ENCODE measurements around the gene OCLN.

The OCLN gene

GRCh38 chr5:69516769-69517168 is 24.2 kb downstream of the OCLN start:
- in situ Hi-C loops (cut with MboI; ENCODE audit: low pct_unique_long_range_greater_than_20kb, low sequenced_read_pairs, unreplicated experiment) = no loop called here
- no peak for TF ChIP-seq CTCF (IDR thresholded peaks at IDR 0.05; ENCODE audit: extremely low read depth, insufficient read depth, missing control alignments)
- DNase-seq (ENCODE audit: low spot score) = no peak

- no peak for TF ChIP-seq CTCF (IDR thresholded peaks at IDR 0.05; ENCODE audit: extremely low read depth, insufficient read depth, missing control alignments)
- DNase-seq (ENCODE audit: low spot score) = no peak
- in situ Hi-C loops (cut with MboI; ENCODE audit: low pct_unique_long_range_greater_than_20kb, low sequenced_read_pairs, unreplicated experiment) = no loop called here
Measured at GRCh38 chr5:69517763-69518212, 25.2 kb downstream of the OCLN start.

DNA sequence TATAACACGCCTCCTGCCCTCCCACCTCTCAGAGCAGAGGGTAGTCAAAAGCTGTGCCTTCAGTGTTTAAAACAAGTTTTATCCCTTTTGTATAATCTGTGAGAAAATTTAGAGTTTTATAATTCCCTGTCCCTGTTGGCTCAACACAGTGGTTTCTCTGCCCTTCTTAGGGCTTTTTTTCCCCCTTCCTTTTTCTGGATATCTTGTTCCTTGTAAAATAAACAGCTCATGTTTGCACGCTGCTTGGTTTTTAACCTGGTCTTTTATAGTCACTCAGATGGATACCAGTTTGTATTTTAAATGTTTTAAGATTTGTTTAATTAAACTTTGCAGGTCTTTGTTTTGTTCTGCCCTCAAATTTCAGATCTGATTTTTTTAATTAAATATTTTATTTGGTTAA is 26.7 kb downstream of the OCLN start:
- in situ Hi-C loops (cut with MboI; ENCODE audit: low pct_unique_long_range_greater_than_20kb, low sequenced_read_pairs, unreplicated experiment) = no loop called here
- no peak for TF ChIP-seq CTCF (IDR thresholded peaks at IDR 0.05; ENCODE audit: extremely low read depth, insufficient read depth, missing control alignments)

DNA sequence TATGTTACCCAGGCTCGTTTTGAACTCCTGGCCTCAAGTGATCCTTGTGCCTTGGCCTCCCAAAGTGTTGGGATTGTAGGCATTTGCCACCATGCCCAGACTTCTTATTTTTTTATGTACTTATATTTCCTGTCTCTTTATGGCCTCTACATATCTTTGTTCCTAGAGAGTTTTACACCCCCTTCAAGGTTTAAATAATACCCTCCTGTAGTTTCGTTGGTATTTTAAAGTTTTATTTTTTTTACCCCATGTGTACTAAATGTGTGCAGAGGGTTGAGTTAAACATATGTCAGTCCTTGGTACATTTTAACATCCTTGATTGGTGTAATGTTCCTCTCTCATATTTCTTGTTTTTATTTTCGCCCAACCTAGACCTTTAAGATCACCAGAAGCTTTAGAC is 29.4 kb downstream of the OCLN start:
- in situ Hi-C loops (cut with MboI; ENCODE audit: low pct_unique_long_range_greater_than_20kb, low sequenced_read_pairs, unreplicated experiment) = no loop called here
- DNase-seq (ENCODE audit: low spot score) = no peak
- TF ChIP-seq CTCF (IDR thresholded peaks at IDR 0.05; ENCODE audit: extremely low read depth, insufficient read depth, missing control alignments) = no peak

More for the DNA sequence above, 26.7 kb downstream of the OCLN start:
- no peak for DNase-seq (ENCODE audit: low spot score)

- in situ Hi-C loops (cut with MboI; ENCODE audit: low pct_unique_long_range_greater_than_20kb, low sequenced_read_pairs, unreplicated experiment) = no loop called here
- no peak for TF ChIP-seq CTCF (IDR thresholded peaks at IDR 0.05; ENCODE audit: extremely low read depth, insufficient read depth, missing control alignments)
- no peak for DNase-seq (ENCODE audit: low spot score)
Measured at GRCh38 chr5:69525490-69525889, 32.9 kb downstream of the OCLN start.

DNA sequence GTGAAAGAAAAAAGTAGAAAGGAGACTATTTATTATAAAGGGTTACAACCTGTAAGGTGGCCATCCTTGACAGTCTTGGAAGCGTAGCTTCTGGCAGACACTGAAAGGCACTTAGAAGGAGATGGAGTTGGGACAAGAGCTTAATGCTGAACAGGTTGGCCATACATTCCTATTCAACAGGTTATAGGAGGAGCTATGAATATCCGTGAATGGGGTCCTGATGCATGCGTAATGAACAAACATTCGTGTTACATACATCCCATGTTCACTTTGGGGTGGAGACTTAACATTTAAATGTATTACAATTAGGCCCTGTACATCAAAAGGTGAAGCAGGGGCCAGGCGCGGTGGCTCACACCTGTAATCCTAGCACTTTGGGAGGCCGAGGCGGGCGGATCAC is 34.1 kb downstream of the OCLN start:
- no peak for TF ChIP-seq CTCF (IDR thresholded peaks at IDR 0.05; ENCODE audit: extremely low read depth, insufficient read depth, missing control alignments)
- in situ Hi-C loops (cut with MboI; ENCODE audit: low pct_unique_long_range_greater_than_20kb, low sequenced_read_pairs, unreplicated experiment) = no loop called here
- DNase-seq (ENCODE audit: low spot score) = no peak

Measured in GM13977 (cell line).